ENCODE data around the gene EIF4ENIF1.
A peak's percentile ranks its signal among the peaks of the same experiment; 100 is the strongest.
"Not testable (repeated sequence)": the region's sequence is repeated elsewhere in the genome, so short reads cannot be mapped to it uniquely, and the experiment has no call there.

EIF4ENIF1 gene

DNA sequence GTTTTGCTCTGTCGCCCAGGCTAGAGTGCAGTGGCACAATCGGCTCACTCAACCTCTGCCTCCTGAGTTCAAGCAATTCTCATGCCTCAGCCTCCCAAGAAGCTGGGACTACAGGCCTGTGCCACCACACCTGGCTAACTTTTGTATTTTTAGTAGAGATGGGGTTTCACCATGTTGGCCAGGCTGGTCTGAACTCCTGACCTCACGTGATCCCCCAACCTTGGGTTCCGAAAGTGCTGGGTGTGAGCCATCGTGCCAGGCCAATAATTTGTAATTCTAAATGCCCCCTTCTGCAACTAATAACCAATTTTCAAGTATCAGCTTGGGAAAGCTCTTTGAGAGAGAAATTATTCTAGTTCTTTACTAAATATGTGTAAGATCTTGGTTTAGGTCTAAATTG lies 3.7 kb upstream of the EIF4ENIF1 start:
- DNase-seq: not testable (repeated sequence)

DNA sequence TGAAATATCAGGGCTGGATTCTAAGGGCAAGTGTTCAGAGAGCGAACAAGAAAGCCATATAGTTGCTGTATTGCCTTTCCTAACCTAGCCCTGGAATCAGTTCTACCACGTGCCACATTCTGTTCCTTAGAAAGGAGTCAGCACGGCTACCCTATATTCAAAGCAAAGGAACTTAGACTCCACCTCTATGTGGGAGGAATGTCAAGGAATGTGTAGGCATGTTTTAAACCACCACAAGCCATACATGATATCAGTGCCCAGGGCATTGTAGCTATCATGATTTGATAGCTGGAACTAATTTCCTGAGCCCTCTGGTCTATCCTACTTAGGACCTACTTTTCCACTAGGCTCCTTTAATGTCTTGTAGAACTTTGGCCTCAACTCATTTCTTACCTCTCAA lies 2.5 kb upstream of the EIF4ENIF1 start:
- DNase-seq: no peak

DNA sequence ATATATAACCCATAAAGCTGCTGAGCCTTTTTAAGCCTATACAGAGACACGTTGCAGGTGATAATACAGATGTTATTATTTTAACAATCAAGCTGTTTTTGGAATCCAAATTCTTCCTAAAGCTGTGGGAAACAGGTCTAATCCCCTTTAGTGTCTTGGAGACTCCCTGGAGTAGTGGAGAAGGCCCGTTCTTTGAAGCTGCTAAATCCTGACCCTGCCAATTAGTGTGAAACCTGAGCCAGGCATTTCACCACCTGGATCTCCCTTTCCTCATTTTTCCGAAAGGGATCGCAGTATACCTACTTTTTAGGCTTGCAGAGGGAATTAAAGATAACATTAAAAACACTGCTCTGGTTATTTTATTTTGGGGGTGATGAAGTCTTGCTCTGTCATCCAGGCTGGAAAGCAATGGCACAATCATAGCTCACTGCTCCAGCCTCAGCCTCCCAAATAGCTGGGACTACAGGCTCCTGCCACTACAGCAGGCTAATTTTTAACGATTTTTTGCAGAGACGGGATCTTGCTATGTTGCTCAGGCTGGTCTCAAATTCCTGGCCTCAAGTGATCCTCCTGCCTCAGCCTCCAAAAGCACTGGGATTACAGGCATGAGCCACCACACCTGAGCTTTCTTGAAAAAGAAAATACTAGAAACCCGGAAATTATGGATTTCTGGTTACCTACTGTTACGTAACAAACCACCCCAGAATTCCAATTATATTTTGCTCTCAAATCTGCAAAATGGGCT lies 1.7 kb upstream of the EIF4ENIF1 start:
- DNase-seq: no peak

DNA sequence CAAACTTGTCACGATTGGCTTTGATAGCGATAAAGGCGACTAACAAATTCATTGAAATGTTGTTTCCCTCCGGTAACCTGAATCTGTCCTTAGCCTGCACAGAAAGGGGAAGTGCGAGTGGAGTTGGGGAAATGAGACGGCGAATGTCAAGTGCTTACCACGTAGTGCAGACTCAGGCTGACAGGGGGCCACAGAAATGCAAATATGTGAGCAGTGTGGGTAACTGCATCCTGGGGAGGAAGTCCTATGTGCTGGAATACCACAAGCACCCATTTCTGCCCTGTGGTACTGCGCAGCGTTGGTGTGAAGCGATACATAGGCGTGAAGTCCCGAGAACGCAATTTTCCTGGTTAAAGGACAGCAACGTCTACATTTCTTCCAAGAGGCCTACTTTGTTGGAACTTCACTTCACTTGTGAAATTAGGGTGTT lies 869 bp upstream of the EIF4ENIF1 start:
- DNase-seq: peak; percentile 16

- DNase-seq: no peak
Measured at GRCh38 chr22:31488988-31489617, 539 bp downstream of the EIF4ENIF1 start.

- no peak for DNase-seq
Measured at GRCh38 chr22:31488346-31488883, 1.2 kb downstream of the EIF4ENIF1 start.

- DNase-seq: no peak
Measured at GRCh38 chr22:31486951-31487350, 2.7 kb downstream of the EIF4ENIF1 start.

DNA sequence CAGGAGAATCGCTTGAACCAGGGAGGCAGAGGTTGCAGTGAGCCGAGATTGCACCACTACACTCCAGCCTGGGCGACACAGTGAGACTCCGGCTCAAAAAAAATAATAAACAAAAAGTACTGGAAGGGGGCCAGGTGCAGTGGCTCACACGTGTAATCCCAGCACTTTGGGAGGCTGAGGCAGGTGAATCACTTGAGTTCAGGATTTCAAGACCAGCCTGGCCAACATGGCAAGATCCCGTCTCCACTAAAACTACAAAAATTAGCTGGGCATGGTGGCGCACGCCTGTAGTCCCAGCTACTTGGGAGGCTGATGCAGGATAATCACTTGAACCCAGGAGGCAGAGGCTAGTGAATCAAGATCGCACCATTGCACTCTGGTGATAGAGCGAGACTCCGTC lies 3.3 kb downstream of the EIF4ENIF1 start:
- DNase-seq: not testable (repeated sequence)

GRCh38 chr22:31482470-31482869 lies 7.2 kb downstream of the EIF4ENIF1 start:
- not testable (repeated sequence) for DNase-seq

DNA sequence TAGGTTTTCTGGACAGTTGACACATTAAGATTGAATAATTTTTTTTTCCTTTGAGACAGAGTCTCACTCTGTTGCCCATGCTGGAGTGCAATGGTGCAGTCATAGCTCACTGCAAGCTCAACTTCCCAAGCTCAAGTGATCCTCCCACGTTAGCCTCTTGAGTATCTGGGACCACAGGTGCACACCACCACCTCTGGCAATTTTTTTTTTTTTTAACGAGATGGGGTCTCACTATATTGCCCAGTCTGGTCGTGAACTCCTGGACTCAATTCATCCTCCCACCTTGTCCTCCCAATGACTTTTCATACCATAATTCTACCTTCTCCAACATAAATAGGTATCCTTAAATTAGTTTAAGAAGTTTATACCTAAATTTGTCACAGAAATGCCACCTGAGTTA lies 8.5 kb downstream of the EIF4ENIF1 start:
- no peak for DNase-seq

GRCh38 chr22:31477329-31477728 lies 12.3 kb downstream of the EIF4ENIF1 start:
- no peak for DNase-seq

DNA sequence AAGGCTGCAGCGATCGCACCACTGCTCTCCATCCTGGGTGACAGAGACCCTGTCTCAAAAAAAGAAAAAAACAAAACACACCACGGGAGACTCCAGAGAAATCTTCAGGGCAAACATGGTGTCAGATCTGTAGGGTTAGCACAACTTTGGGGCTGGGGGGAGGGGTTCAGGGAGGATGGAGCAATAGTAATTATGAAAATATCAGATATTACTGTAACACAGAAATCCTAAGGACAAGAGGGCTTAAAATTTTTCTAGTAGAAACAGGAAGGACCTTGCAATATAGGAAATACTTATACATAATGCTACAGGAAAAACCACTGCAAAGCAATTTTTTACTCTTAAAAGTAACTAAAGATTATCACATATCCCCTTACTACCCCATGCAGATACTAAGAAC lies 13.8 kb downstream of the EIF4ENIF1 start:
- no peak for DNase-seq

- no peak for DNase-seq
Measured at GRCh38 chr22:31474743-31475142, 14.9 kb downstream of the EIF4ENIF1 start.

DNA sequence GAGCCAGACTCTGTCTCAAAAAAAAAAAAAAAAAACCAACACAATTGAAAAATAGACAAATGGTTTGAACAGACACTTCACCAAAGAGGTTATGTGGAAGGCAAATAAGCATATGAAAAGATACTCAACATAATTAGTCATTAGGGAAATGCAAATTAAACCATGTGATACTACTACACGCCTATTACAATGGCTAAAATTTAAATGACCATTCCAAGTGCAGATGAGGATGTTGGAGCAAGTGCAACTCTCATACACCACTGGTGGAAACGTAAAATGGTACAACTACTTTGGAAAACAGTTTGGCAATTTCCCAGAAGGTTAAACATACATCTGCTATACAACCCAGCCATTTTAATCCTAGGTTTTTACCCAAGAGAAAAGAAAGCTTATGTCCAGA lies 24.3 kb downstream of the EIF4ENIF1 start:
- DNase-seq: no peak

DNA sequence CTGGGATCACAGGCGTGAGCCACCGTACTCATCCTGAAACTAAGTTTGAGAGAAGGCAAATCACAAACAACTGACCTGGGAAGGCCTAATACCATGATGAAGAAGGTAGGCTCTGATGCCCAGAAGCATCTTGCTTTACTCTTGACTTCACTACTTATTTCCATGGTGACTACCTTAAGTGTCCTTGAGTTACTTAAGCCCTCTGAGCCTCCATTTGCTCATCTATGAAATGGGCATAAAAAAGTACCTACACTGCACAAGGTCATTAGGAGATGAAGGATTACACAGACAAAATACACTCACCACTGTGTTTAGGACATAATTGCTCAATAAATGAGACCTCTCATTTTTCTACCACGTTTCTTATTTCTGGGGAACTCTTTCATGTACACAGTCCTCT lies 27.9 kb downstream of the EIF4ENIF1 start:
- no peak for DNase-seq

GRCh38 chr22:31451709-31452571 lies 37.7 kb downstream of the EIF4ENIF1 start:
- no peak for DNase-seq

GRCh38 chr22:31449506-31449905 lies 40.1 kb downstream of the EIF4ENIF1 start:
- DNase-seq: no peak

GRCh38 chr22:31448382-31448781 lies 41.3 kb downstream of the EIF4ENIF1 start:
- no peak for DNase-seq

GRCh38 chr22:31447337-31447736 lies 42.3 kb downstream of the EIF4ENIF1 start:
- DNase-seq: no peak

DNA sequence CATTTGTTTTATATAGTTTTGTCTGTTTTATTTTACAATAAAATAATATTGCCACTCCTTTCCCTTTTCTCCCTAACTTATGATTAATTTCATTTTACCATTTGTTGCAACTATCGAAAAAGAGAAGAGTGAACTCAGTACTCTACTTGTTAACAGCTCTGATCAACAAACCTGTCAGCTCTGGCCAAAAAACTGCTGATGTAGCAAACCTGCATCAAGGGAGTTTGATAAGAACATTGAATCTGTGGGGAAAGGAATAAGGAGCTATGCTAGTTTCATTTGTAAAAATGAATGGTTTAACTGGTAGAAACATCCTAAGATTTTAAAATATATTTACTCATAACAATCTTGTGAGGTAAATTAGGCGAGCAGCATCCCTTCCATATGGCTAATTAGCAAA lies 42.9 kb downstream of the EIF4ENIF1 start:
- DNase-seq: no peak

DNA sequence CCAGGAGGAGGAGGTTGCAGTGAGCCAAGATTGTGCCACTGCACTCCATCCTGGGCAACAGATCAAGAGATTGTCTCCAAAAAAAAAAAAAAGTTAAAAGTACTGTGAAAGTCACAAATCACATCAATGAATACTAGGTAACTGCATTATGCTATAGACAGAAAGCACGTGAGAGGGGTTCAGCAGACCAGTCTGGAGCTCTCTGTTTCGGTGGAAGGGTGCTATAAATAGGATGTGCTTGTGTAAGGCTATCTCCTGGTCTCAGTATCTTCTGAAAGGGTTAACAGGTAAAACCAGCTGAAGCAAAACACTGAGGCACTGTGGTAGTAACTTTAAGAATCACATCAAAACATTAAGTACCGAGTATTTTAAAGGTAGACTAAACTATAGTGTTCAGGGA lies 43.4 kb downstream of the EIF4ENIF1 start:
- no peak for DNase-seq

- no peak for DNase-seq
Measured at GRCh38 chr22:31445642-31446041, 44.0 kb downstream of the EIF4ENIF1 start.

- no peak for DNase-seq
Measured at GRCh38 chr22:31443516-31443915, 46.1 kb downstream of the EIF4ENIF1 start.

All from NCI-H2227 treated with DMSO at 0.1 percent for 48 hours (cell line).